Panc1 (cell line): ENCODE measurements around the gene CPNE7. TPM values are rescaled to one million over a fixed set of nuclear protein-coding genes. Genes with fewer than 3 reads are reported as not detected.

Experiments
- ATAC-seq: fragments of 200-7000 bp; cut with Tn5 transposase; 2 replicates; pipeline ENCODE4 v1.9.1; 2020; ENCODE audit warnings: mild to moderate bottlenecking, moderate library complexity
- BruUV-seq: library from RNA; stranded (reverse); fragments of 400-500 nt; replicated peaks from 2 replicates; lab custom pipeline; 2021; lab: Mats Ljungman, UMichigan
- CTCF ChIA-PET: fragments of 300-600 bp; sonication (Branson Sonifier 250); formaldehyde crosslinking; loops from one replicate; lab custom pipeline; 2022; ENCODE audit warnings: antibody characterized with exemption; lab: Charles Lee
- POLR2A ChIA-PET: fragments of 300-600 bp; sonication (Branson Sonifier 250); formaldehyde crosslinking; loops from one replicate; lab custom pipeline; 2022; ENCODE audit warnings: antibody characterized with exemption; lab: Charles Lee
- DNase-seq: peaks from one replicate; pipeline ENCODE4 v3.0.0-alpha.2; 2010; ENCODE audit warnings: low read depth, low spot score
- H3K27ac ChIP-seq: 2 replicates; pipeline ENCODE4 v1.5.1; 2011; ENCODE audit warnings: mild to moderate bottlenecking, low read length, inconsistent platforms
- H3K27me3 ChIP-seq: fragments of 200-500 bp; sonication (Bioruptor generic); 2 replicates; pipeline ENCODE4 v1.6.0; 2014; ENCODE audit warnings: low read length, inconsistent platforms; ENCODE audit not compliant: control insufficient read depth, insufficient read depth
- H3K36me3 ChIP-seq: fragments of 200-500 bp; sonication (Bioruptor generic); 2 replicates; pipeline ENCODE4 v1.5.1; 2014; ENCODE audit warnings: inconsistent platforms, mild to moderate bottlenecking, low read length, moderate library complexity; ENCODE audit not compliant: control insufficient read depth, insufficient read depth
- H3K4me1 ChIP-seq: 2 replicates; pipeline ENCODE4 v1.5.1; 2011; ENCODE audit warnings: inconsistent platforms, mild to moderate bottlenecking, low read length, moderate library complexity; ENCODE audit not compliant: control insufficient read depth, insufficient read depth
- H3K4me3 ChIP-seq, 2 experiments: 2 replicates each; pipeline ENCODE4 v1.5.1; 2011 to 2012; ENCODE audit warnings: low read depth in 2 of 2, low read length in 2 of 2, mild to moderate bottlenecking in 2 of 2, inconsistent platforms in 1 of 2, moderate library complexity in 1 of 2
- H3K9me3 ChIP-seq: fragments of 200-500 bp; sonication (Bioruptor generic); 2 replicates; pipeline ENCODE4 v1.5.1; 2014; ENCODE audit warnings: low read depth, mild to moderate bottlenecking, inconsistent platforms, low read length, moderate library complexity; ENCODE audit not compliant: control insufficient read depth, insufficient read depth
- CTCF ChIP-seq: fragments of 450-650 bp; IDR thresholded peaks from 2 replicates; pipeline ENCODE4 v1.5.1; 2017; ENCODE audit warnings: mild to moderate bottlenecking
- POLR2AphosphoS5 ChIP-seq: IDR thresholded peaks from 2 replicates; pipeline ENCODE4 v1.6.1; 2012; ENCODE audit warnings: mild to moderate bottlenecking, low read depth, low read length, moderate library complexity
- REST ChIP-seq, 2 experiments: IDR thresholded peaks; 2 replicates each; pipeline ENCODE4 v1.6.1; 2011 to 2012; ENCODE audit warnings: low read depth in 2 of 2, control low read depth in 1 of 2, low read length in 1 of 2, mild to moderate bottlenecking in 1 of 2, moderate library complexity in 1 of 2; ENCODE audit not compliant: insufficient read depth in 1 of 2
- SIN3A ChIP-seq: IDR thresholded peaks from 2 replicates; pipeline ENCODE4 v1.6.1; 2012; ENCODE audit warnings: low read depth, mild to moderate bottlenecking, low read length, moderate library complexity, borderline replicate concordance; ENCODE audit not compliant: insufficient read depth
- TCF7L2 ChIP-seq: IDR thresholded peaks from 2 replicates; pipeline ENCODE4 v1.6.1; 2011; ENCODE audit warnings: mild to moderate bottlenecking, low read depth, low read length, inconsistent platforms
- in situ Hi-C: cut with HindIII; loops from 2 replicates; pipeline ENCODE4 v1.10.0; 2016; ENCODE audit warnings: low sequenced_read_pairs, low pct_unique_long_range_greater_than_20kb
- intact Hi-C: fragments of 100-400 bp; cut with micrococcal nuclease; formaldehyde crosslinking; loops from one replicate; pipeline ENCODE4 v1.10.0; 2022; ENCODE audit not compliant: unreplicated experiment
- total RNA-seq: library from RNA; stranded (reverse); gene quantifications from one replicate; pipeline ENCODE4 v1.2.1, GENCODE V29; 2021; ENCODE audit not compliant: unreplicated experiment

The CPNE7 gene
- total RNA-seq, 1 experiment from 2014 or later, result 32.7 TPM

GRCh38 chr16:89596957-89597649, 21.5 kb downstream of the CPNE7 start:
- ChIA-PET CTCF (interaction anchor here (0.5 kb wide), 1 partner anchor 79 kb away, joined by 12 read pairs; no protein-coding TSS in a partner anchor), POLR2A (no interaction called here)
- H3K9me3 ChIP-seq, result no peaks in the 10 kb centered on the region
- no peaks in the 10 kb centered on the region for H3K36me3 ChIP-seq
- no peak overlapping the region for H3K27ac ChIP-seq
- H3K27me3 ChIP-seq, result no peaks in the 10 kb centered on the region
- no peak overlapping the region for H3K4me3 ChIP-seq
- ATAC-seq (peak; percentile 27; the same call in 1 of the 2 replicates), DNase-seq (no peak)
- in situ Hi-C loops (no loop called here), intact Hi-C loops (no loop called here)
- no peak for TF ChIP-seq CTCF
- no peak for TF ChIP-seq TCF7L2
- no peak for TF ChIP-seq REST (IDR thresholded peaks at IDR 0.05; ENCODE audit: insufficient read depth in 1 of 2, low read depth in 2 of 2, low read length in 1 of 2)
- no peak for TF ChIP-seq SIN3A
- 0 out of 2 replicates have a peak, but pooled peaks have one; percentile 16 for TF ChIP-seq POLR2AphosphoS5
- BruUV-seq, result no TSS peak
- H3K4me1 ChIP-seq, result peaks cover 3% of the 10 kb centered on the region

GRCh38 chr16:89598199-89598598, 22.6 kb downstream of the CPNE7 start:
- CTCF ChIA-PET, result no interaction called here

More at GRCh38 chr16:89598199-89598598, 22.6 kb downstream of the CPNE7 start:
- peaks cover 6% of the 10 kb centered on the region for H3K4me1 ChIP-seq
- DNase-seq (no peak), ATAC-seq (no peak)
- in situ Hi-C loops (no loop called here), intact Hi-C loops (no loop called here)
- POLR2A ChIA-PET, result no interaction called here
- no peak overlapping the region for H3K4me3 ChIP-seq
- TF ChIP-seq POLR2AphosphoS5 (no peak), CTCF (no peak), TCF7L2 (no peak), REST (IDR thresholded peaks at IDR 0.05; ENCODE audit: insufficient read depth in 1 of 2, low read depth in 2 of 2, low read length in 1 of 2) (no peak)
- H3K27ac ChIP-seq, result no peak overlapping the region
- no peaks in the 10 kb centered on the region for H3K36me3 ChIP-seq
- no peaks in the 10 kb centered on the region for H3K27me3 ChIP-seq
- no peaks in the 10 kb centered on the region for H3K9me3 ChIP-seq
- no TSS peak for BruUV-seq
